H1 (cell line): Measurements from ENCODE around the gene SEC14L5. TPM values are rescaled to one million over a fixed set of nuclear protein-coding genes. Genes with fewer than 3 reads are reported as not detected.

ENCODE experiments used
- CTCF ChIA-PET: fragments of 300-600 bp; sonication (Branson Sonifier 250); formaldehyde crosslinking; loops from one replicate; lab custom pipeline; 2021; ENCODE audit not compliant: partially characterized antibody; lab: Charles Lee
- POLR2A ChIA-PET: fragments of 300-600 bp; sonication (Branson Sonifier 250); formaldehyde crosslinking; loops from one replicate; lab custom pipeline; 2021; ENCODE audit warnings: inconsistent platforms; ENCODE audit not compliant: partially characterized antibody; lab: Charles Lee
- DNase-seq, 2 experiments: peaks; one replicate each; pipeline versions ENCODE4 v3.0.0 to v3.0.0-alpha.2; 2010 to 2022; ENCODE audit warnings: low spot score in 2 of 2, low read depth in 1 of 2, mixed read lengths in 1 of 2
- FAIRE-seq: peaks from 2 replicates; lab custom pipeline; 2011; peaks lifted over from hg19 to GRCh38; lab: Jason Lieb, UNC
- H2AFZ ChIP-seq: 2 replicates; pipeline ENCODE4 v1.8.1; 2012; ENCODE audit warnings: low read length, inconsistent platforms
- H2AK5ac ChIP-seq: 2 replicates; pipeline ENCODE4 v1.6.1; 2013; ENCODE audit warnings: low read depth, low read length
- H2BK120ac ChIP-seq: replicated peaks from 2 replicates; pipeline ENCODE3; 2013; ENCODE audit warnings: low read depth, low read length, inconsistent platforms
- H2BK12ac ChIP-seq: 2 replicates; pipeline ENCODE4 v1.6.1; 2013; ENCODE audit warnings: low read depth, low read length
- H2BK15ac ChIP-seq: 2 replicates; pipeline ENCODE4 v1.6.1; 2013; ENCODE audit warnings: low read length
- H2BK20ac ChIP-seq: 2 replicates; pipeline ENCODE4 v1.6.1; 2013; ENCODE audit warnings: low read length
- H2BK5ac ChIP-seq: 2 replicates; pipeline ENCODE4 v1.6.1; 2013; ENCODE audit warnings: low read depth, low read length
- H3K14ac ChIP-seq: 2 replicates; pipeline ENCODE4 v1.6.1; 2013; ENCODE audit warnings: inconsistent platforms; ENCODE audit not compliant: insufficient read length
- H3K18ac ChIP-seq: 2 replicates; pipeline ENCODE4 v1.6.1; 2013; ENCODE audit warnings: low read length; ENCODE audit errors: extremely low read depth
- H3K23ac ChIP-seq: 2 replicates; pipeline ENCODE4 v1.6.1; 2013; ENCODE audit warnings: inconsistent platforms; ENCODE audit not compliant: insufficient read length
- H3K23me2 ChIP-seq: 2 replicates; pipeline ENCODE4 v1.6.1; 2013; ENCODE audit warnings: low read depth, low read length
- H3K27ac ChIP-seq: 2 replicates; pipeline ENCODE4 v1.6.1; 2011; ENCODE audit warnings: low read depth, low read length, inconsistent platforms
- H3K27me3 ChIP-seq, 4 experiments: replicated peaks in 1 of 4; 1 replicate in 1 of 4; 2 replicates in 3 of 4; pipeline versions ENCODE4 v1.6.1 to v1.8.1; 2011 to 2013; ENCODE audit warnings: low read length in 3 of 4, mild to moderate bottlenecking in 3 of 4, inconsistent platforms in 2 of 4, mixed read lengths in 2 of 4, moderate library complexity in 1 of 4; ENCODE audit not compliant: control insufficient read depth in 3 of 4, insufficient read depth in 3 of 4; ENCODE audit errors: extremely low read depth in 1 of 4
- H3K36me3 ChIP-seq, 4 experiments: 2 replicates each; pipeline versions ENCODE4 v1.6.1 to v1.8.1; 2011 to 2013; ENCODE audit warnings: mild to moderate bottlenecking in 4 of 4, low read length in 3 of 4, moderate library complexity in 2 of 4, control low read depth in 1 of 4, inconsistent platforms in 1 of 4; ENCODE audit not compliant: insufficient read depth in 4 of 4, control insufficient read depth in 2 of 4
- H3K4ac ChIP-seq: replicated peaks from 2 replicates; pipeline ENCODE3; 2013; ENCODE audit warnings: low read length, low read depth, mixed read lengths, inconsistent platforms; ENCODE audit not compliant: insufficient read length
- H3K4me1 ChIP-seq, 4 experiments: replicated peaks in 1 of 4; 1 replicate in 1 of 4; 2 replicates in 3 of 4; pipeline versions ENCODE4 v1.6.1 to v1.8.1; 2011 to 2013; ENCODE audit warnings: low read length in 3 of 4, inconsistent platforms in 2 of 4, mixed read lengths in 1 of 4; ENCODE audit not compliant: insufficient read depth in 4 of 4, control insufficient read depth in 3 of 4
- H3K4me2 ChIP-seq, 2 experiments: 2 replicates each; pipeline versions ENCODE4 v1.6.1 to v1.8.1; 2011 to 2013; ENCODE audit warnings: low read depth in 2 of 2, low read length in 2 of 2, control low read depth in 1 of 2, inconsistent platforms in 1 of 2, mild to moderate bottlenecking in 1 of 2; ENCODE audit not compliant: insufficient read depth in 1 of 2
- H3K4me3 ChIP-seq, 4 experiments: fragments of 200-600, 300-600 bp in 1 of 4; sonication (generic), shearing (Covaris generic), sonication (Bioruptor Twin) in 1 of 4; 2 replicates each; pipeline versions ENCODE4 v1.5.1 to v1.8.1; 2011 to 2016; ENCODE audit warnings: low read length in 4 of 4, low read depth in 3 of 4, control low read depth in 2 of 4, inconsistent platforms in 2 of 4, mild to moderate bottlenecking in 2 of 4, mixed read lengths in 1 of 4, moderate library complexity in 1 of 4; ENCODE audit not compliant: insufficient read depth in 2 of 4; ENCODE audit errors: extremely low read depth in 1 of 4
- H3K56ac ChIP-seq: replicated peaks from 2 replicates; pipeline ENCODE3; 2013; ENCODE audit warnings: low read depth, mild to moderate bottlenecking, mixed read lengths, low read length, inconsistent platforms; ENCODE audit not compliant: insufficient read length
- H3K79me1 ChIP-seq: 2 replicates; pipeline ENCODE4 v1.6.1; 2013; ENCODE audit warnings: low read depth, low read length, control low read depth
- H3K79me2 ChIP-seq, 2 experiments: 2 replicates each; pipeline versions ENCODE4 v1.6.1 to v1.8.1; 2012 to 2013; ENCODE audit warnings: low read length in 2 of 2, mild to moderate bottlenecking in 2 of 2, inconsistent platforms in 1 of 2; ENCODE audit not compliant: insufficient read depth in 2 of 2, control insufficient read depth in 1 of 2
- H3K9ac ChIP-seq, 4 experiments: replicated peaks in 1 of 4; 1 replicate in 1 of 4; 2 replicates in 3 of 4; pipeline versions ENCODE4 v1.6.1 to v1.8.1; 2011 to 2013; ENCODE audit warnings: low read depth in 3 of 4, low read length in 3 of 4, control low read depth in 2 of 4, mild to moderate bottlenecking in 2 of 4, moderate library complexity in 2 of 4, inconsistent platforms in 1 of 4; ENCODE audit errors: extremely low read depth in 1 of 4
- H3K9me3 ChIP-seq, 2 experiments: 2 replicates each; pipeline versions ENCODE4 v1.6.1 to v1.8.1; 2012 to 2013; ENCODE audit warnings: mild to moderate bottlenecking in 2 of 2, moderate library complexity in 2 of 2, control low read depth in 1 of 2, inconsistent platforms in 1 of 2, low read depth in 1 of 2, low read length in 1 of 2, mixed read lengths in 1 of 2; ENCODE audit not compliant: insufficient read depth in 2 of 2
- H4K20me1 ChIP-seq, 2 experiments: replicated peaks in 1 of 2; 2 replicates each; pipeline versions ENCODE3 to v1.8.1; 2011 to 2013; ENCODE audit warnings: inconsistent platforms in 2 of 2, low read length in 2 of 2, mild to moderate bottlenecking in 1 of 2; ENCODE audit not compliant: insufficient read depth in 2 of 2, control insufficient read depth in 1 of 2
- H4K5ac ChIP-seq: 2 replicates; pipeline ENCODE4 v1.6.1; 2013; ENCODE audit warnings: low read length, low read depth, mixed read lengths, inconsistent platforms; ENCODE audit not compliant: insufficient read length
- H4K8ac ChIP-seq: 2 replicates; pipeline ENCODE4 v1.8.0; 2013; ENCODE audit warnings: mild to moderate bottlenecking, moderate library complexity, low read length, inconsistent platforms; ENCODE audit not compliant: insufficient read depth; ENCODE audit errors: extremely low read depth
- H4K91ac ChIP-seq: replicated peaks from 2 replicates; pipeline ENCODE3; 2013; ENCODE audit warnings: low read length, mixed read lengths, inconsistent platforms; ENCODE audit not compliant: insufficient read length
- CBX5 ChIP-seq: fragments of 300-800, 300-1000 bp; sonication (generic); IDR thresholded peaks from 2 replicates; pipeline ENCODE4 v1.7.1; 2016; ENCODE audit warnings: antibody characterized with exemption, low read length, low read depth
- E2F6 ChIP-seq: IDR thresholded peaks from 2 replicates; pipeline ENCODE4 v1.6.1; 2012; ENCODE audit warnings: inconsistent platforms
- POLR2A ChIP-seq, 2 experiments: IDR thresholded peaks; 1 replicate in 1 of 2; 2 replicates in 1 of 2; pipeline ENCODE4 v1.6.1; 2011; ENCODE audit warnings: low read depth in 2 of 2, low read length in 2 of 2, mild to moderate bottlenecking in 2 of 2; ENCODE audit errors: control extremely low read depth in 1 of 2
- RFX5 ChIP-seq: IDR thresholded peaks from 2 replicates; pipeline ENCODE4 v1.6.1; 2011; ENCODE audit warnings: low read depth, low read length, improper control_type of control experiment, borderline replicate concordance
- RNF2 ChIP-seq: fragments of 200-900, 300-1000 bp; sonication (generic); IDR thresholded peaks from 2 replicates; pipeline ENCODE4 v1.7.1; 2016; ENCODE audit warnings: borderline replicate concordance, low read depth, mild to moderate bottlenecking, antibody characterized with exemption, low read length; ENCODE audit not compliant: poor library complexity, severe bottlenecking; ENCODE audit errors: missing control alignments
- SIN3A ChIP-seq, 2 experiments: IDR thresholded peaks in 1 of 2; conservative IDR thresholded peaks in 1 of 2; 2 replicates each; pipeline ENCODE4 v1.6.1; 2011 to 2012; ENCODE audit warnings: low read length in 2 of 2, improper control_type of control experiment in 1 of 2, low read depth in 1 of 2, mild to moderate bottlenecking in 1 of 2
- SIRT6 ChIP-seq: IDR thresholded peaks from one replicate; pipeline ENCODE4 v1.7.1; 2012; ENCODE audit warnings: low read length, inconsistent platforms
- SIX5 ChIP-seq: IDR thresholded peaks from 2 replicates; pipeline ENCODE4 v1.6.1; 2011; ENCODE audit warnings: mild to moderate bottlenecking, low read depth, low read length
- SP1 ChIP-seq: IDR thresholded peaks from 2 replicates; pipeline ENCODE4 v1.6.1; 2011; ENCODE audit warnings: low read depth, low read length
- TEAD4 ChIP-seq: IDR thresholded peaks from 2 replicates; pipeline ENCODE4 v1.6.1; 2012; ENCODE audit warnings: low read depth, low read length, inconsistent platforms, mixed read lengths
- YY1 ChIP-seq: IDR thresholded peaks from 2 replicates; pipeline ENCODE4 v1.6.1; 2011; ENCODE audit warnings: low read depth, mild to moderate bottlenecking, low read length
- WGBS, 2 experiments: shearing (Covaris generic) in 1 of 2; methylation state at CpG; one replicate each; pipeline versions ENCODE4 v1.1.6 to v1.1.7; 2013 to 2015; ENCODE audit warnings: low lambda C conversion rate in 2 of 2, mixed read lengths in 2 of 2, inconsistent platforms in 1 of 2, low coverage in 1 of 2, missing lambda C conversion rate in 1 of 2; ENCODE audit not compliant: insufficient replicate concordance in 2 of 2, insufficient coverage in 1 of 2, insufficient read length in 1 of 2; ENCODE audit errors: extremely low coverage in 1 of 2, missing lambda C conversion rate in 1 of 2; 5-methylcytosine and 5-hydroxymethylcytosine counted together
- polyA plus RNA-seq, 7 experiments: library from polyadenylated mRNA; depleted of rRNA in 3 of 7; stranded (reverse) in 5 of 7; unstranded in 2 of 7; fragments of >200 nt in 5 of 7; fragments of 200-250 nt in 2 of 7; gene quantifications; 1 replicate in 5 of 7; 2 replicates in 1 of 7; 4 replicates in 1 of 7; pipeline versions ENCODE4 v1.2.1 to v1.2.3, GENCODE V29; 2011 to 2013; ENCODE audit warnings: missing spikeins in 2 of 7, mixed read lengths in 2 of 7
- total RNA-seq: library from RNA; stranded (reverse); fragmentation: NEBNext Ultra II Directional; extraction: Animal tissue kit (Norgen Biotek cat#: 25700); gene quantifications from 2 replicates; pipeline ENCODE4 v1.2.1, GENCODE V29; 2021
- TF ChIP-seq, protein P1 (sequence below): IDR thresholded peaks from 2 replicates; pipeline ENCODE4 v1.6.1; 2011; ENCODE audit warnings: low read depth, mild to moderate bottlenecking, low read length; ENCODE audit not compliant: insufficient read depth

Gene SEC14L5
- total and polyA plus RNA-seq, 2 of the 8 experiments (the other 6 are each of a cell fraction or from before 2014, with no cell fraction given): 1.9 to 3.0 TPM

GRCh38 chr16:5030251-5030870, 72.2 kb downstream of the SEC14L5 start:
- peaks cover 0 to 5% (median 3%) of the 10 kb centered on the region in 4 experiments; a peak in 6 of 7 replicates for H3K4me1 ChIP-seq
- TF ChIP-seq SIN3A (conservative IDR thresholded peaks at IDR 0.05 in 1 of 2, IDR thresholded peaks at IDR 0.05 in 1 of 2; ENCODE audit: low read depth in 1 of 2, low read length in 2 of 2) (no peak), POLR2A (IDR thresholded peaks at IDR 0.05; ENCODE audit: control extremely low read depth in 1 of 2, low read depth in 2 of 2, low read length in 2 of 2) (no peak), CBX5 (no peak), E2F6 (no peak), SIX5 (no peak), RNF2 (no peak), TEAD4 (no peak), RFX5 (no peak), SP1 (no peak), SIRT6 (no peak), YY1 (no peak)
- TF ChIP-seq, protein P1, sequence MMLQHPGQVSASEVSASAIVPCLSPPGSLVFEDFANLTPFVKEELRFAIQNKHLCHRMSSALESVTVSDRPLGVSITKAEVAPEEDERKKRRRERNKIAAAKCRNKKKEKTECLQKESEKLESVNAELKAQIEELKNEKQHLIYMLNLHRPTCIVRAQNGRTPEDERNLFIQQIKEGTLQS: no peak
- TF ChIP-seq, all 59 proteins: peak for 0
- H3K4me2 ChIP-seq: no peak overlapping the region
- no peak overlapping the region for H2BK12ac ChIP-seq
- peaks cover 0 to 6% (median 5%) of the 10 kb centered on the region in 4 experiments; a peak in 3 of 7 replicates for H3K27me3 ChIP-seq
- H3K23ac ChIP-seq: no peak overlapping the region
- no peak overlapping the region for H2BK120ac ChIP-seq
- H4K20me1 ChIP-seq: no peaks in the 10 kb centered on the region
- no peaks in the 10 kb centered on the region for H3K79me1 ChIP-seq
- no peak overlapping the region for H3K27ac ChIP-seq
- WGBS, 2 experiments: 81% methylated on average over 10 of the region's 12 CpGs; no CpG with 5 or more reads in 1 of the 2 experiments
- no peak overlapping the region for H4K91ac ChIP-seq
- no peak overlapping the region for H3K9ac ChIP-seq
- no peak for DNase-seq
- FAIRE-seq: no peak
- H2AK5ac ChIP-seq: no peak overlapping the region
- no peak overlapping the region for H3K4me3 ChIP-seq
- H3K9me3 ChIP-seq: no peaks in the 10 kb centered on the region
- H2AFZ ChIP-seq: no peak overlapping the region
- no peaks in the 10 kb centered on the region for H3K79me2 ChIP-seq
- no peak overlapping the region for H4K5ac ChIP-seq
- H2BK5ac ChIP-seq: no peak overlapping the region
- H3K23me2 ChIP-seq: peaks cover 12% of the 10 kb centered on the region
- H3K56ac ChIP-seq: no peak overlapping the region
- no peak overlapping the region for H3K18ac ChIP-seq
- no peak overlapping the region for H3K14ac ChIP-seq
- no peak overlapping the region for H2BK20ac ChIP-seq
- CTCF ChIA-PET: interaction anchor here (1.2 to 4.1 kb wide), 5 partner anchors 10 to 71 kb away, joined by 3 to 25 read pairs (median 5); no protein-coding TSS in a partner anchor
- H2BK15ac ChIP-seq: no peak overlapping the region
- H3K4ac ChIP-seq: no peak overlapping the region
- POLR2A ChIA-PET: interaction anchor here (0.8 kb wide), 1 partner anchor 23 kb away, joined by 3 read pairs; no protein-coding TSS in a partner anchor
- H3K36me3 ChIP-seq: no peaks in the 10 kb centered on the region
- H4K8ac ChIP-seq: no peak overlapping the region
